ENCODE measurements around the gene SULT1E1.
A peak's percentile ranks its signal among the peaks of the same experiment; 100 is the strongest.

The SULT1E1 gene

GRCh38 chr4:69888336-69888735, 28.4 kb upstream of the SULT1E1 start:
- no peak overlapping the region for H3K4me3 ChIP-seq (ENCODE audit: control insufficient read depth, low read depth, low read length)
- DNase-seq (ENCODE audit: low read depth) = no peak
- TF ChIP-seq, protein P1, sequence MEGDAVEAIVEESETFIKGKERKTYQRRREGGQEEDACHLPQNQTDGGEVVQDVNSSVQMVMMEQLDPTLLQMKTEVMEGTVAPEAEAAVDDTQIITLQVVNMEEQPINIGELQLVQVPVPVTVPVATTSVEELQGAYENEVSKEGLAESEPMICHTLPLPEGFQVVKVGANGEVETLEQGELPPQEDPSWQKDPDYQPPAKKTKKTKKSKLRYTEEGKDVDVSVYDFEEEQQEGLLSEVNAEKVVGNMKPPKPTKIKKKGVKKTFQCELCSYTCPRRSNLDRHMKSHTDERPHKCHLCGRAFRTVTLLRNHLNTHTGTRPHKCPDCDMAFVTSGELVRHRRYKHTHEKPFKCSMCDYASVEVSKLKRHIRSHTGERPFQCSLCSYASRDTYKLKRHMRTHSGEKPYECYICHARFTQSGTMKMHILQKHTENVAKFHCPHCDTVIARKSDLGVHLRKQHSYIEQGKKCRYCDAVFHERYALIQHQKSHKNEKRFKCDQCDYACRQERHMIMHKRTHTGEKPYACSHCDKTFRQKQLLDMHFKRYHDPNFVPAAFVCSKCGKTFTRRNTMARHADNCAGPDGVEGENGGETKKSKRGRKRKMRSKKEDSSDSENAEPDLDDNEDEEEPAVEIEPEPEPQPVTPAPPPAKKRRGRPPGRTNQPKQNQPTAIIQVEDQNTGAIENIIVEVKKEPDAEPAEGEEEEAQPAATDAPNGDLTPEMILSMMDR (conservative IDR thresholded peaks at IDR 0.05; ENCODE audit: control insufficient read depth, insufficient read depth, low read depth, low read length) = no peak

- H3K4me3 ChIP-seq (ENCODE audit: control insufficient read depth, low read depth, low read length) = no peak overlapping the region
- TF ChIP-seq, protein P1 (conservative IDR thresholded peaks at IDR 0.05; ENCODE audit: control insufficient read depth, insufficient read depth, low read depth, low read length) = no peak
- no peak for DNase-seq (ENCODE audit: low read depth)
Measured at GRCh38 chr4:69882150-69882549, 22.2 kb upstream of the SULT1E1 start.

- H3K4me3 ChIP-seq (ENCODE audit: control insufficient read depth, low read depth, low read length) = no peak overlapping the region
- DNase-seq (ENCODE audit: low read depth) = peak; percentile 74
- TF ChIP-seq, protein P1 (conservative IDR thresholded peaks at IDR 0.05; ENCODE audit: control insufficient read depth, insufficient read depth, low read depth, low read length) = peak; percentile 95
Measured at GRCh38 chr4:69881173-69881773, 21.3 kb upstream of the SULT1E1 start.

DNA sequence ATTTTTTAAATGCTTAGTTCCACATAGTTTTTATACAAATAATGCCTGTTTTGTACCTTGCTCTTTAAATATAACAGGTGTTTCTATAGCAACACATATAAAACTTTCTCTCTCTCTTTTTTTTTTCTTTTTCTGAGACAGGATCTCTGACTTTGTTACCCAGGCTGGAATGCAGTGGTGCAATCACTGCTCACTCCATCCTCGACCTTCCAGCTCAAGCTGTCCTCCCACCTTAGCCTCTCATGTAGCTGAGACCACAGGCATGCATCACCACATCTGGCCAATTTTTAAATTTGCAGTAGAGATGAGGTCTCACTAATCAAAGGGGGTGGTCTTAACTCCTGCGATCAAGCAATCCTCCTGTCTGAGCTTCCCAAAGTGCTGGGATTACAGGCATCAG, 18.3 kb upstream of the SULT1E1 start:
- no peak for DNase-seq (ENCODE audit: low read depth)
- TF ChIP-seq, protein P1 (conservative IDR thresholded peaks at IDR 0.05; ENCODE audit: control insufficient read depth, insufficient read depth, low read depth, low read length) = no peak
- H3K4me3 ChIP-seq (ENCODE audit: control insufficient read depth, low read depth, low read length) = no peak overlapping the region

DNA sequence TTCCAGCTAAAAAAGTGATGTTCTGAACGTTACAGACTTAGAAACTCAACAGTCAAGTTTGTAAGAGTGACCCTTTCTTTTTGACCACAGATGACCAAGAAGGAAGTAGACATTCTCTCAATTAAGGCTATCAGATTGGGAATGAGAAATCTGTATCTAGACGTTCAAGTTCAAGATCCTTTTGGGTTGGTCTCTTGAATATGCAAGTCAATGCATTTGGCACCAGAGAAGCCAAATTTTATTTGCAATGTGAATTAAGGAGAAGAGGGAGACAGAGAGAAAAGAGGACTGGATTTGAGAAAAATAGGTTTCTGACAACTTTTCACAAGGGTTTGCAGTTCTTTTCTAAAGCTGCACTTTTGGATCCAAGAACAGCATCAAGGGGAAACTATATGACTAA, 17.5 kb upstream of the SULT1E1 start:
- no peak for DNase-seq (ENCODE audit: low read depth)
- TF ChIP-seq, protein P1 (conservative IDR thresholded peaks at IDR 0.05; ENCODE audit: control insufficient read depth, insufficient read depth, low read depth, low read length) = no peak
- H3K4me3 ChIP-seq (ENCODE audit: control insufficient read depth, low read depth, low read length) = no peak overlapping the region

- DNase-seq (ENCODE audit: low read depth) = no peak
- TF ChIP-seq, protein P1 (conservative IDR thresholded peaks at IDR 0.05; ENCODE audit: control insufficient read depth, insufficient read depth, low read depth, low read length) = no peak
- no peak overlapping the region for H3K4me3 ChIP-seq (ENCODE audit: control insufficient read depth, low read depth, low read length)
Measured at GRCh38 chr4:69876071-69876470, 16.1 kb upstream of the SULT1E1 start.

DNA sequence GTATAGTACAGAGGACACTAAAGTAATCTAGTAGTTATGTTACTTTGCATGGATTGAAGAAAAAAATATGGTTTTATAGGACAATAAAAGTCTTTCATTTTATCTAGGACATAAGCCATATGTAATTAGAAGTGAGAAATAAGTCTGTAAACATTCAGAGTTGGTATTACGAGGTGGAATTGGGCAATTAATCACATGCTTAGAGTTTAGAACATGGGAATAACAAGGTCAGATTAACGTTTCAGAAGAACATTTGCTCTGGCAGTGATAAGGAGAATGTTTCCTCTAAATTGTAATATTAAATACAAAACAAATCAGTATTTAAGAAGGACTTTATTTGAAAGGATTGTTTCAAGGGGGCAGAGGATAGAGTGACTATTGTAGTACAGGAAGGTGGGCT, 15.6 kb upstream of the SULT1E1 start:
- no peak overlapping the region for H3K4me3 ChIP-seq (ENCODE audit: control insufficient read depth, low read depth, low read length)
- no peak for DNase-seq (ENCODE audit: low read depth)
- TF ChIP-seq, protein P1 (conservative IDR thresholded peaks at IDR 0.05; ENCODE audit: control insufficient read depth, insufficient read depth, low read depth, low read length) = no peak
